Measurements from ENCODE around the gene HEXA.

GRCh38 chr15:72361176-72361575 lies 14.6 kb downstream of the HEXA start:
- TF ChIP-seq CTCF (IDR thresholded peaks at IDR 0.05; ENCODE audit: insufficient read depth, low read depth, low read length) (no peak), EZH2 (IDR thresholded peaks at IDR 0.05; ENCODE audit: insufficient read depth, low read length) (no peak)

Measured in astrocyte (in vitro differentiated cells and primary cell).